ENCODE results near the gene GAGE1.
"Not testable (repeated sequence)": the region's sequence is repeated elsewhere in the genome, so short reads cannot be mapped to it uniquely, and the experiment has no call there.

DNA sequence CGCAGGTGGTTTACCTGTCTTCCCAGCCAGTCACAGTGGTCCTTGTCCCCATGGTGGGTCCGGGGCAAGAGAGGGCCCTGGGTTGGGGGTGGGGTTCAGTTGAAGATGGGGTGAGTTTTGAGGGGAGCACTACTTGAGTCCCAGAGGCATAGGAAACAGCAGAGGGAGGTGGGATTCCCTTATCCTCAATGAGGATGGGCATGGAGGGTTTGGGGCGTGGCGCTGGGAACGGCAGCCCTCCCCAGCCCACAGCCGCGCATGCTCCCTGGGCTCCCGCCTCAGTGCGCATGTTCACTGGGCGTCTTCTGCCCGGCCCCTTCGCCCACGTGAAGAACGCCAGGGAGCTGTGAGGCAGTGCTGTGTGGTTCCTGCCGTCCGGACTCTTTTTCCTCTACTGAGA is 38.3 kb upstream of the GAGE1 start, which contains the start of gene GAGE12F:
- not testable (repeated sequence) for TF ChIP-seq POLR2AphosphoS5 (IDR thresholded peaks at IDR 0.05; ENCODE audit: borderline replicate concordance, low read depth, low read length); FOXP2 (optimal IDR thresholded peaks at IDR 0.05; ENCODE audit: control extremely low read depth, extremely low read length, insufficient read depth); EZH2 (IDR thresholded peaks at IDR 0.05)

All from SK-N-MC (cell line).